ENCODE measurements around the gene DUOXA2.
"Not testable (repeated sequence)": the region's sequence is repeated elsewhere in the genome, so short reads cannot be mapped to it uniquely, and the experiment has no call there.

The DUOXA2 gene

GRCh38 chr15:45095661-45096060, 18.5 kb upstream of the DUOXA2 start:
- no peak for DNase-seq (ENCODE audit: low read depth in 2 of 2)

- DNase-seq (ENCODE audit: low read depth in 2 of 2): no peak
Measured at GRCh38 chr15:45097466-45097865, 16.7 kb upstream of the DUOXA2 start.

- DNase-seq (ENCODE audit: low read depth in 2 of 2): no peak
Measured at GRCh38 chr15:45099549-45100165, 14.5 kb upstream of the DUOXA2 start.

- no peak for DNase-seq (ENCODE audit: low read depth in 2 of 2)
Measured at GRCh38 chr15:45100884-45101625, 13.1 kb upstream of the DUOXA2 start.

- no peak for DNase-seq (ENCODE audit: low read depth in 2 of 2)
Measured at GRCh38 chr15:45101749-45102148, 12.4 kb upstream of the DUOXA2 start.

DNA sequence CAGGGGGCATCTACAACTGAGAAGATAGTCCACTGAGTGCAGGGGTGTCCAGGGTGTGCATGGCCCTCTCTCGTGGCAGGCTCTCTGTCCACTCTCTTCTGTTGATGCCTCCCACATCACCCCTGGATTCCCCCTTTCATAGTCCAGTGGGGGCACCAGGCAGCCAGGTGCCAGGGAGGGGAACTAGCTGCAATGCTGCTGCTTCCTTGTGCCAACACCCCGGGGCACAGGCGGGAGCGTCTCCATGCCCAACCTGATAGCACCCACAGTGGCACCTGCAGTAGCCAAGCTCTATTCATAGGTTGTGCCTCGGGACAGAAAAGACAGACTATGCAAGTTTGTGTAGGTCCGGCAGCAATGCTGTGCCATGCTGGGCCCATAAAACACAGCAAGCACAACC, 11.9 kb upstream of the DUOXA2 start:
- no peak for DNase-seq (ENCODE audit: low read depth in 2 of 2)

DNA sequence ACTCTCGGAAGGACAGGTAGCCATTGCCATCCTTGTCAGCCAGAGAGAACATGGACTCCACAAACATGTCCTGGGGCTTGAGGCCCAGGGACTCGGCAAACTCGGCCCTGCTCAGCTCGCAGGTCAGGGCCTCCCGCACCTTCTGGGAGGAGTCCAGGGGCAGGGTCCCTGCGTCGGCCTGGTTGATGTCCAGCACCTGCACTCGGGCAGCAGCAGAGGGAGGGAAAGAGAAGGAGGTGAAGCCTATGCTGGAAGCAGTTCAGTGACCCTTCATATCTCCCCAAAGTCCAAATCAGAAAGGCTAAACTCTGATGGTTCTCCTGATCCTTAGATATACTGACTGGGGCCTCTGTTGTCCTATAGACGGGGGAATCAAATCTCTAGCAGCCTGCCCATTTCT, 10.0 kb upstream of the DUOXA2 start:
- DNase-seq (ENCODE audit: low read depth in 2 of 2): not testable (repeated sequence)

DNA sequence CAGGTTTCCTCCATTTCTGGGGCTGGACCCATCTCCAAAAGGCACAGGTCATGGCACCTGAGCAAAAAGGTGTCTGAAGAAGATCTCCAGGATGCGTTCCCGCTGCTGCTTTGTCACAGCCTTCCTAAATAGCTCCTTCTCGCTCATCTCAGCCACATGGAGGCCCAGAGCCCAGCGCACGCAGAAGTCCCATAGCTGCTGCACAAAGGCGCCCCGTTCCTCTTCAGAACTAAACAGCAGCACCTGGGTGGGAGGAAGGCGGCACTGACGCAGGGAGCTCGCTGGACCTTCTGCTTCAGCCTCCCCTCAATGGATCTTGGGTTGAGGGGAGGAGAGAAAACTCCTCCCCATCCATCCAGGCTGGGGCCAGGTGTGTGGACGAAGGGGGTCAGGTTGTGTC, 8.5 kb upstream of the DUOXA2 start:
- no peak for DNase-seq (ENCODE audit: low read depth in 2 of 2)

DNA sequence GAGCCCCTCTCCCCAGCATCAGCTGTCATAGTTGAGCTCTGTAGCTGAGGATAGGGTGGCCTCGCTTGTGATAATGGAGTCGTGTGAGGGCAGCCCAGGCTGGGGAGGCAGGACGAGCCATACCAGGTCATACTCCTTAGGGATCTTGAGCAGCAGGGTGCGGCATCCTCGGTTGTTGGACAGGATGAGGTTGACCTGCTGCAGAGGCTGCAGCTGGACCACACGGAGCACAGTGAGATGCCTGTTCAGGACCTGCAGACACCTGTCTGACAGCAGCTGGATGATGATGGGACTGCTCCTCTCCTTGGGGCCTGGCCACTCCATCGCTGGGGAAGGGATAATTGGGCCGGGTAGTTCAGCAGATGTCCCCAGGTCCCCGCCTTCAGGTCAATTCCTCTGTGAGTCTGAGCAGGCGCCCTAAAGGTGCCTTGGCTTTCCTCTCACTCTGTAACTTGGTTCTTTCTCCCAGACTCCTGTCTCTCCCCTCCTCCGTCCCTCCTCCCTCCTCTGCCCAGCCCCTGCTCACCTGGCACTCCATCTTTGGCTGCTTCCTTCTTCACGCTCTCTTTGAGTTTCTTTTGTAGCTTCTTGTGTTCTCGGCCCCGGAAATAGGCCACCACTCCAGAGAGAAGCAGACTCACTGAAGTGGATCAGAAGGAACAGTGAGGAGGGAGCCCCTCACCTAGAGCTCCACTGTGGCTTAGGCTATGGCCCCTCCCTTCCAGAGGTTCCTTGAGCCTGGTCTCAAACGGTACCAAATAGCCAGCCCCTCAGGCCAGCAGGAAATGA, 7.9 kb upstream of the DUOXA2 start:
- no peak for DNase-seq (ENCODE audit: low read depth in 2 of 2)

GRCh38 chr15:45107941-45108630, 6.0 kb upstream of the DUOXA2 start:
- no peak for DNase-seq (ENCODE audit: low read depth in 2 of 2)

- no peak for DNase-seq (ENCODE audit: low read depth in 2 of 2)
Measured at GRCh38 chr15:45110256-45110820, 3.8 kb upstream of the DUOXA2 start.

GRCh38 chr15:45111390-45112142, 2.6 kb upstream of the DUOXA2 start:
- DNase-seq (ENCODE audit: low read depth in 2 of 2): no peak

GRCh38 chr15:45112143-45112590, 2.0 kb upstream of the DUOXA2 start:
- no peak for DNase-seq (ENCODE audit: low read depth in 2 of 2)

GRCh38 chr15:45112591-45113379, 1.3 kb upstream of the DUOXA2 start:
- DNase-seq (ENCODE audit: low read depth in 2 of 2): no peak

- DNase-seq (ENCODE audit: low read depth in 2 of 2): no peak
Measured at GRCh38 chr15:45113380-45113990, 641 bp upstream of the DUOXA2 start.

- no peak for DNase-seq (ENCODE audit: low read depth in 2 of 2)
Measured at GRCh38 chr15:45114751-45115085, 592 bp downstream of the DUOXA2 start.

DNA sequence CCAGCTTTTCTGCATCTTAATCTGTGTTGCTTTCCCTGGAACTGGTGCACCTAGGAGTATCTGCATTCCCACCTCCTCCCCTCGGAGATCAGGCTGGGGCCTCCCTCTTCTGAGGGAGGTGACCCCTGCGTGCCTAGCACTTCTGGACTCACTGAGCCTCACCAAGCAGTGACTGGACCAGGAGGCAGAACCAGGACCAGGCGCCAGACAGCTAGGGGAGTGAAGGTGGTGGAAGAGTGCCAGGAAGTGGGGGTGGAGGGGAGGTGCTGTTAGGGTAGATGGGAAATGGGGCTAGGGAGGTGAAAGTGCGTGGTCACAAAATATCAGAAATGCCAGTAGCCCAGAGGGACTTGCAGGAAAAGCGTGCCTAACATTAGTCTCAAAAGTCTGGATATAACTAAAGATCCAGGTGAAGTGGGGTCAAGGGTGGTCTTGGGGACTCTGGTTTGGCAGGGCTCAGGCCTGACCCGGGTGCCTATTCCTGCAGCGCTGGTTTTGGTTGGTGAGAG, 1.2 kb downstream of the DUOXA2 start:
- DNase-seq (ENCODE audit: low read depth in 2 of 2): no peak

GRCh38 chr15:45116006-45116481, 1.9 kb downstream of the DUOXA2 start:
- no peak for DNase-seq (ENCODE audit: low read depth in 2 of 2)

DNA sequence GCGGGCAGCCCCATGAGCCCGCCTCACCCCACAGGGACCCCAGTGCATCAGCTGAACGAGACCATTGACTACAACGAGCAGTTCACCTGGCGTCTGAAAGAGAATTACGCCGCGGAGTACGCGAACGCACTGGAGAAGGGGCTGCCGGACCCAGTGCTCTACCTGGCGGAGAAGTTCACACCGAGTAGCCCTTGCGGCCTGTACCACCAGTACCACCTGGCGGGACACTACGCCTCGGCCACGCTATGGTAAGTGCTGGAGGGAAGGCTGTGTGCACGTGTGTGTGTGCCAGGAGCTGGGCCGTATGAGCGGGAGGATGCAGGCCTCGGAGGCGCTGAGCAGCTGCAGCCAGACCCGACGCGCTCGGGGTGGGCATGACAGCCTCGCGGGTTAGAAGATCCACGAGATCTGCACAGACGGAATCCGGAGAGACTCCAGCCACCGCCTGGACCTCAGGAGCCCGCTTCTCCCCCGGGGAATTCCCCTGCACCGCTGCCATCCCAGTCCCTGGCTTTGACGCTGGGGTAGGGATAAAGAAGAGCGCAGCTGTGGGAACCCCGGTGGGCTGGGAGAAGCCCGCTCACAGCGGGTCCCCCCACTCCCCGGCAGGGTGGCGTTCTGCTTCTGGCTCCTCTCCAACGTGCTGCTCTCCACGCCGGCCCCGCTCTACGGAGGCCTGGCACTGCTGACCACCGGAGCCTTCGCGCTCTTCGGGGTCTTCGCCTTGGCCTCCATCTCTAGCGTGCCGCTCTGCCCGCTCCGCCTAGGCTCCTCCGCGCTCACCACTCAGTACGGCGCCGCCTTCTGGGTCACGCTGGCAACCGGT, 2.6 kb downstream of the DUOXA2 start:
- DNase-seq (ENCODE audit: low read depth in 2 of 2): no peak
